ENCODE measurements around the gene BLM. TPM values are rescaled to one million over a fixed set of nuclear protein-coding genes. Genes with fewer than 3 reads are reported as not detected.

BLM gene
- total RNA-seq, 2 experiments from 2014 or later: 59.4 to 63.7 TPM

DNA sequence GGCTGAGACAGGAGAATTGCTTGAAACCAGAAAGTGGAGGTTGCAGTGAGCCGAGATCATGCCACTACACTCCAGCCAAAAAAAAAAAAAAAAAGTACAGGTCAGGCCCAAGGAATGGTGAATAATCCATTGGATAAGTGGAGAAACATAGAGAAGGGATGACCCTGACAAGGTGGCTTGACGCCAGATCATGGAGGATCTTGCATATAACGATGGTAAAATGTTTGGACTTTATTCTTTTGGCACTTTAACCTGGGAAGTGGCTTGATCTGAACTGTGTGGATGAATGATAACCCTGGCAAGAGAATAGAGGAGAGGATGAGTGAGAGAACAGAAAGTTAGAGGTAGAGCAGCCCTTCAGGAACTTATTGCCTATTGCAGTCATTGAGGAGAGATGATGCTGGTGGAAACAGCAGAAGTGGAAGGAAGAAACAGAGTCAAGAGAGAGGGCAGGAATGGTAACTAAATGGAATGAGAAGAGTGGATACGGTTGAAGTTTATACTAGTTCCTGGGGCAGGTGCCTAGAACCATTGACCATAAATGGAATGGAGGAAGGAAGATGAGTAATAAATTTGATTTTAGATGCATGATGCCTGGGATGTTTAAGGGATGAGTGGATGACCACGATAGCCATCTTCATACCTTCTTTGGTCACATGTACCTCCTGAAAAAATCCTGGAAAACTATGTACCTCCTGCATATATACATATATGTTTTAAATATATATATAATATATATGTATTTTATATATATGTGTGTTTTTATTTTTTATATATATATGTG, 57.8 kb downstream of the BLM start:
- Mint-ChIP-seq H3K4me3 (no peak overlapping the region), H3K4me1 (peaks cover 21% of the 10 kb centered on the region), H3K9me3 (no peaks in the 10 kb centered on the region), H3K27me3 (no peaks in the 10 kb centered on the region), H3K36me3 (ENCODE audit: low read depth) (peaks cover 67% of the 10 kb centered on the region), H3K27ac (no peak overlapping the region)
- POLR2A ChIA-PET: interaction anchor here (1.5 kb wide), 1 partner anchor 102 kb away, joined by 3 read pairs; no protein-coding TSS in a partner anchor
- DNase-seq: no peak
- CTCF ChIA-PET: interaction anchor here (0.7 to 1.1 kb wide), 2 partner anchors 111 to 231 kb away, joined by 3 read pairs; no protein-coding TSS in a partner anchor

- Mint-ChIP-seq H3K4me3 (peak overlapping the region; percentile 5), H3K9me3 (no peaks in the 10 kb centered on the region), H3K36me3 (ENCODE audit: low read depth) (peaks cover 76% of the 10 kb centered on the region), H3K27me3 (no peaks in the 10 kb centered on the region), H3K4me1 (peaks cover 43% of the 10 kb centered on the region), H3K27ac (peak overlapping the region; percentile 82)
- ChIA-PET CTCF (interaction anchor here (0.6 to 1.5 kb wide), 9 partner anchors 12 to 461 kb away, joined by 3 to 4 read pairs (median 3); partner anchors contain the start of gene UNC45A), POLR2A (interaction anchor here (0.9 to 2.1 kb wide), 10 partner anchors 9 to 152 kb away, joined by 3 to 10 read pairs (median 4); partner anchors contain the start of genes BLM and HDDC3)
- DNase-seq: peak; percentile 55
These were observed 63.8 kb downstream of the BLM start for GRCh38 chr15:90780916-90781315.

DNA sequence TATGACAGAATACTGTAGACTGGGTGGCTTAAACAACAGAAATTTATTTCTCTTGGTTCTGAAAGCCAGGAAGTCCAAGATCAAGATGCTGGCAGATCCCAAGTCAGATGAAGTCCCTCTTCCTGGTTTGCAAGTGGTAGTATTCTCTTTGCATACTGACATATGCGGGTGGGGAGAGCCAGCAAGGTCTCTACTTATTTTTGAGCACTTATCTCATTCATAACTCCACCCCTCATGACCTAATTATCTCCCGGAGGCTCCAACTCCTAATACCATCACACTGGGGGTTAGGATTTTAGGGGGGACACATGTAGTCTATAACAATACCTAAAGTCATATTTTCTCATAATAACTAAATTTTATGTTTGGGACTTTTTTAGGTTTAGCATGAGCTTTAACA, 65.3 kb downstream of the BLM start:
- ChIA-PET POLR2A (interaction anchor here (0.5 to 2.1 kb wide), 4 partner anchors 14 to 65 kb away, joined by 3 to 7 read pairs (median 5); partner anchors contain the start of gene BLM), CTCF (interaction anchor here (0.6 to 1.5 kb wide), 3 partner anchors 70 to 149 kb away, joined by 3 to 5 read pairs (median 4); no protein-coding TSS in a partner anchor)
- H3K27me3 Mint-ChIP-seq: no peaks in the 10 kb centered on the region
- DNase-seq: no peak
- peak overlapping the region; percentile 82 for H3K27ac Mint-ChIP-seq
- H3K4me1 Mint-ChIP-seq: peaks cover 43% of the 10 kb centered on the region
- H3K36me3 Mint-ChIP-seq (ENCODE audit: low read depth): peaks cover 74% of the 10 kb centered on the region
- H3K4me3 Mint-ChIP-seq: no peak overlapping the region
- no peaks in the 10 kb centered on the region for H3K9me3 Mint-ChIP-seq

GRCh38 chr15:90787881-90788280, 70.7 kb downstream of the BLM start:
- H3K9me3 Mint-ChIP-seq: no peaks in the 10 kb centered on the region
- ChIA-PET CTCF (no interaction called here), POLR2A (interaction anchor here (1.2 kb wide), 1 partner anchor 84 kb away, joined by 3 read pairs; no protein-coding TSS in a partner anchor)
- H3K27ac Mint-ChIP-seq: peak overlapping the region; percentile 8
- peaks cover 71% of the 10 kb centered on the region for H3K36me3 Mint-ChIP-seq (ENCODE audit: low read depth)
- no peaks in the 10 kb centered on the region for H3K27me3 Mint-ChIP-seq
- H3K4me3 Mint-ChIP-seq: no peak overlapping the region
- DNase-seq: no peak
- H3K4me1 Mint-ChIP-seq: peaks cover 15% of the 10 kb centered on the region

DNA sequence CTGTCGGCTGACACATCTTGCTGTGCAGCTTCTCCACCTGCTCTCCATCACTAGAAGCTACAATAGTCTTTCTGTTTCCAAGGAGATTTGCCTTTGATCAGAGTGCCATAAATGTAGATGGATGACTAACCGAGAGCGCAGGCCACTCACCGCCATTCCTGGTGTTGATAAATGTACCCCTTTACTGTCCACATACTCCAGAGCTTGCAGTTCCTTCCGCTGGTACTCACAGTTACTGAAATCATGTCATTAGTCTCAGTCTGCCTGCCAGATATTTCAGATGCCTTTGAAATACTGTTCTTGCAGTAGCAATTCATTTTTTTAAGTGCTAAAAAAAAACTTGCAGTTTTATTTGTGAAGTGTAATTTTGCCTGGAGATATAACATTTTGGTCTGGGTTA, 72.3 kb downstream of the BLM start:
- ChIA-PET CTCF (interaction anchor here (0.8 to 1.5 kb wide), 4 partner anchors 19 to 142 kb away, joined by 3 to 4 read pairs (median 4); no protein-coding TSS in a partner anchor), POLR2A (interaction anchor here (0.9 to 1.6 kb wide), 5 partner anchors 8 to 72 kb away, joined by 3 to 7 read pairs (median 4); partner anchors contain the start of gene BLM)
- DNase-seq: no peak
- peaks cover 77% of the 10 kb centered on the region for H3K36me3 Mint-ChIP-seq (ENCODE audit: low read depth)
- H3K4me1 Mint-ChIP-seq: peaks cover 18% of the 10 kb centered on the region
- no peaks in the 10 kb centered on the region for H3K9me3 Mint-ChIP-seq
- no peaks in the 10 kb centered on the region for H3K27me3 Mint-ChIP-seq
- no peak overlapping the region for H3K4me3 Mint-ChIP-seq
- no peak overlapping the region for H3K27ac Mint-ChIP-seq

- Mint-ChIP-seq H3K27me3 (no peaks in the 10 kb centered on the region), H3K9me3 (no peaks in the 10 kb centered on the region), H3K27ac (no peak overlapping the region), H3K36me3 (ENCODE audit: low read depth) (peaks cover 76% of the 10 kb centered on the region), H3K4me1 (peaks cover 14% of the 10 kb centered on the region), H3K4me3 (no peak overlapping the region)
- ChIA-PET CTCF (interaction anchor here (0.7 to 1.5 kb wide), 8 partner anchors 19 to 471 kb away, joined by 3 to 5 read pairs (median 4); partner anchors contain the start of genes BLM and HDDC3), POLR2A (interaction anchor here (0.7 to 1.6 kb wide), 7 partner anchors 9 to 81 kb away, joined by 3 to 7 read pairs (median 3); partner anchors contain the start of gene BLM)
- DNase-seq: no peak
These were observed 72.9 kb downstream of the BLM start for GRCh38 chr15:90790057-90790456.

GRCh38 chr15:90790561-90790960, 73.4 kb downstream of the BLM start:
- no peak for DNase-seq
- CTCF ChIA-PET: interaction anchor here (0.7 to 1.5 kb wide), 5 partner anchors 74 to 472 kb away, joined by 3 to 5 read pairs (median 4); partner anchors contain the start of genes BLM and HDDC3
- Mint-ChIP-seq H3K36me3 (ENCODE audit: low read depth) (peaks cover 76% of the 10 kb centered on the region), H3K9me3 (no peaks in the 10 kb centered on the region), H3K27me3 (no peaks in the 10 kb centered on the region), H3K4me3 (no peak overlapping the region), H3K27ac (no peak overlapping the region), H3K4me1 (peaks cover 9% of the 10 kb centered on the region)
- POLR2A ChIA-PET: interaction anchor here (0.7 to 1.6 kb wide), 5 partner anchors 13 to 81 kb away, joined by 3 to 7 read pairs (median 4); partner anchors contain the start of gene BLM

GRCh38 chr15:90794538-90794937, 77.4 kb downstream of the BLM start:
- H3K4me3 Mint-ChIP-seq: no peak overlapping the region
- H3K9me3 Mint-ChIP-seq: no peaks in the 10 kb centered on the region
- POLR2A ChIA-PET: no interaction called here
- H3K27ac Mint-ChIP-seq: no peak overlapping the region
- CTCF ChIA-PET: no interaction called here
- H3K4me1 Mint-ChIP-seq: peaks cover 15% of the 10 kb centered on the region
- peaks cover 81% of the 10 kb centered on the region for H3K36me3 Mint-ChIP-seq (ENCODE audit: low read depth)
- DNase-seq: no peak
- H3K27me3 Mint-ChIP-seq: no peaks in the 10 kb centered on the region

DNA sequence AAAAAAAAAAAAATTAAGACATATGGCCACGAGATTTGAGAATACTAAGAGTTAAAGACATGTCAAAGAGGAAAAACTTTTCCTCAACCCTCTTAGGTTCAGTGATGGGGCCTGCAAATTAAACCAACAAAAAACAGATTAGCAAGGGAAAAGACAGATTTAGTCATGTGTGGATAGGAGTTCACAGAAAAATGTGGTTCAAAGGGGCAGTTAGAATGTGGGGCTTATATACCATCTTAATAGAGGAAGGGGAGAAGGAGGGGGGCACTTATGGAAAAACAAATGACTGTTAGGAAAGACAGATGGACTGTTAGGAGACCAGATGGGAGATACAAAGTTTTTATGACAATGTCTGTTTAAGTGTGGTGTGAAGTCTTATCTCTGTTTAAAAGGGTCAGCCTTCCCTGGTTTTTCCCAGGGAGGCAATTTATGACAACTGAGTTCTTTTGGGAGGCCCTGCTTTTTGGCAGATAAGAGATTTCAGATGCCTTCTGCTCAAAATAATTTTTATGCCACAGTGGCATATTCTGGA, 82.6 kb downstream of the BLM start:
- peaks cover 17% of the 10 kb centered on the region for H3K4me1 Mint-ChIP-seq
- no peak overlapping the region for H3K27ac Mint-ChIP-seq
- H3K27me3 Mint-ChIP-seq: no peaks in the 10 kb centered on the region
- CTCF ChIA-PET: interaction anchor here (1.3 kb wide), 1 partner anchor 152 kb away, joined by 3 read pairs; no protein-coding TSS in a partner anchor
- POLR2A ChIA-PET: no interaction called here
- peaks cover 70% of the 10 kb centered on the region for H3K36me3 Mint-ChIP-seq (ENCODE audit: low read depth)
- no peak for DNase-seq
- H3K4me3 Mint-ChIP-seq: no peak overlapping the region
- no peaks in the 10 kb centered on the region for H3K9me3 Mint-ChIP-seq

DNA sequence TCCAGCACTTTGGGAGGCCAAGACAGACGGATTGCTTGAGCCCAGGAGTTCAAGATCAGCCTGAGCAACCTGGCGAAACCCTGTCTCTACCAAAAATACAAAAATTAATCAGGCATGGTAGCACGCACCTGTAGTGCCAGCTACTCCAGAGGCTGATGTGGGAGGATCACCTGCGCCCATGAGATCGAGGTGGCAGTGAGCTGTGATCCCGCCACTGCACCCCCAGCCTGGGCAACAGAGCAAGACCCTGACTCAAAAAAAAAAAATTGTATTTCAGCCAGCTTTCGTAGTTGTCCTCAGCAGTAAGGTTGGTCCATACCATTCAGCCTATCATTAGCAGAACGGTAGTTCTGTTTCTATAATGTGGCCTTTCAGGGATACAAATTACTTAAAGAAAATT, 84.7 kb downstream of the BLM start:
- no peak overlapping the region for H3K4me3 Mint-ChIP-seq
- CTCF ChIA-PET: interaction anchor here (0.8 kb wide), 1 partner anchor 85 kb away, joined by 4 read pairs; no protein-coding TSS in a partner anchor
- no peaks in the 10 kb centered on the region for H3K27me3 Mint-ChIP-seq
- peaks cover 56% of the 10 kb centered on the region for H3K36me3 Mint-ChIP-seq (ENCODE audit: low read depth)
- POLR2A ChIA-PET: interaction anchor here (0.8 to 0.9 kb wide), 2 partner anchors 12 to 14 kb away, joined by 3 read pairs; no protein-coding TSS in a partner anchor
- no peak for DNase-seq
- H3K27ac Mint-ChIP-seq: no peak overlapping the region
- no peaks in the 10 kb centered on the region for H3K9me3 Mint-ChIP-seq
- peaks cover 19% of the 10 kb centered on the region for H3K4me1 Mint-ChIP-seq

DNA sequence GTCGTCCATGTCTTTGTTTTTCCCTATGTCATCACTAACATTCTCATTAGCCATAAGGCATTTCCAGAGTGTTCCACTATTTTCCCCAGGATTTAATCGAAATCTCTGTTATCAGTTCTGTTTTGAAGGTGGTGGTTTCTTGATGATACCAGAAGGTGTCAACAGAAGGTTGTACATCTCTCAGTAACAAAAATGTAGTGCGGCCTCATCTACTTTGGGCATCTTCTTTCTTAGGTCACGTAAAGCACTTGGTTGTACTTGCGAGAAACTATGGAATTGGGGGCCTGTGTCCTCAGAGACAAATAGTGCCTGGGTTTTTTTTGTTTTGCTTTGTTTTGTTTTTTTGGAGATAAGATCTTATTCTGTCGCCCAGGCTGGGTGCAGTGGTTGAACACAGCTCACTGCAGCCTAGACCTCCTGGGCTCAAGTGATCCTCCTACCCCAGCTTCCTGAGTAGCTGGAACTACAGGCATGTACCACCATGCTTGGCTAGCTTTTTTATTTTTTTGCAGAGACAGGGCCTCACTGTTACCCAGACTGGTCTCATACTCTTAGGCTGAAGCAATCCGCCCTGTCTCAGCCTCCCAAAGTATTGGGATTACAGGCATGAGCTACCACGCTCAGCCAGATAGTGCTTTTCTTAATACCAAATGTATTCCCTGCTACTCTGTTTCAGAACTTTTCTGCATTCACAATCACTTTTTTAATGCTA, 90.1 kb downstream of the BLM start:
- no peak overlapping the region for H3K4me3 Mint-ChIP-seq
- CTCF ChIA-PET: interaction anchor here (0.7 to 2.5 kb wide), 12 partner anchors 10 to 159 kb away, joined by 3 to 15 read pairs (median 4); partner anchors contain the start of genes HDDC3 and MAN2A2

GRCh38 chr15:90807786-90808086, 90.6 kb downstream of the BLM start:
- Mint-ChIP-seq H3K9me3 (no peaks in the 10 kb centered on the region), H3K4me3 (no peak overlapping the region), H3K27me3 (no peaks in the 10 kb centered on the region), H3K27ac (peak overlapping the region; percentile 86), H3K36me3 (ENCODE audit: low read depth) (peaks cover 79% of the 10 kb centered on the region), H3K4me1 (peaks cover 59% of the 10 kb centered on the region)
- CTCF ChIA-PET: interaction anchor here (0.6 to 2.5 kb wide), 13 partner anchors 10 to 194 kb away, joined by 3 to 15 read pairs (median 4); partner anchors contain the start of genes HDDC3 and MAN2A2
- no peak for DNase-seq
- POLR2A ChIA-PET: interaction anchor here (0.6 to 3.5 kb wide), 14 partner anchors 9 to 296 kb away, joined by 3 to 29 read pairs (median 8); partner anchors contain the start of genes BLM and FES

More for the DNA sequence above, 90.1 kb downstream of the BLM start:
- Mint-ChIP-seq H3K27ac (peak overlapping the region; percentile 86), H3K36me3 (ENCODE audit: low read depth) (peaks cover 76% of the 10 kb centered on the region), H3K4me1 (peaks cover 54% of the 10 kb centered on the region), H3K9me3 (no peaks in the 10 kb centered on the region), H3K27me3 (no peaks in the 10 kb centered on the region)
- POLR2A ChIA-PET: interaction anchor here (0.8 to 3.5 kb wide), 12 partner anchors 10 to 246 kb away, joined by 3 to 29 read pairs (median 12); partner anchors contain the start of gene FES
- no peak for DNase-seq

All from activated CD4-positive, alpha-beta memory T cell treated with anti-CD3 and anti-CD28 coated beads, Interleukin-2, amount 10 ng/mL, durations not matched to agents 7 days and 5 days (primary cell).